A549 (cell line): ENCODE data around the gene TMEM87B. TPM values are rescaled to one million over a fixed set of nuclear protein-coding genes. Genes with fewer than 3 reads are reported as not detected.
A peak's percentile ranks its signal among the peaks of the same experiment; 100 is the strongest.

Experiments used
- ATAC-seq, 2 experiments: fragments of 200-7000 bp in 1 of 2; fragments of >200 bp in 1 of 2; cut with Nextera tagmentation in 1 of 2; cut with Tn5 transposase in 1 of 2; 3 replicates each; pipeline versions ENCODE4 v1.8.0 to v1.9.1; 2018 to 2020; ENCODE audit warnings: mild to moderate bottlenecking in 1 of 2, moderate library complexity in 1 of 2
- CTCF ChIA-PET: fragments of 300-600 bp; sonication (Branson Sonifier 250); formaldehyde crosslinking; extraction: SDS; loops from one replicate; lab custom pipeline; 2021; ENCODE audit warnings: antibody characterized with exemption, inconsistent platforms; lab: Yijun Ruan, JAX
- POLR2A ChIA-PET: fragments of 350-600 bp; formaldehyde crosslinking; extraction: SDS; loops from one replicate; lab custom pipeline; 2021; ENCODE audit warnings: antibody characterized with exemption, inconsistent platforms; lab: Yijun Ruan, JAX
- DNase-seq, 2 experiments: peaks; one replicate each; pipeline versions ENCODE4 v3.0.0 to v3.0.0-alpha.2; 2011 to 2016; ENCODE audit warnings: low read depth in 1 of 2, low spot score in 1 of 2
- FAIRE-seq: peaks from 2 replicates; lab custom pipeline; 2011; peaks lifted over from hg19 to GRCh38; lab: Jason Lieb, UNC
- H3K27ac ChIP-seq, 2 experiments: fragments of >200 bp; sonication (Bioruptor Twin); formaldehyde crosslinking; 3 replicates each; pipeline ENCODE4 v1.5.1; 2016 to 2017
- H3K4me1 ChIP-seq: fragments of >200 bp; sonication (Bioruptor Twin); formaldehyde crosslinking; 3 replicates; pipeline ENCODE4 v1.6.1; 2016
- H3K4me2 ChIP-seq: fragments of >200 bp; sonication (Bioruptor Twin); formaldehyde crosslinking; 3 replicates; pipeline ENCODE4 v1.6.1; 2016
- H3K4me3 ChIP-seq: fragments of >200 bp; sonication (Bioruptor Twin); formaldehyde crosslinking; 3 replicates; pipeline ENCODE4 v1.5.1; 2016
- H3K9me3 ChIP-seq: fragments of >200 bp; sonication (Bioruptor Twin); formaldehyde crosslinking; 3 replicates; pipeline ENCODE4 v1.6.1; 2016
- BCL3 ChIP-seq: fragments of >200 bp; sonication (Bioruptor Twin); formaldehyde crosslinking; IDR thresholded peaks from 3 replicates; pipeline ENCODE4 v1.6.1; 2016
- CHD4 ChIP-seq: fragments of 200-600 bp; sonication (generic); IDR thresholded peaks from 2 replicates; pipeline ENCODE4 v1.6.1; 2016; ENCODE audit warnings: antibody characterized with exemption, mild to moderate bottlenecking, borderline replicate concordance
- CTCF ChIP-seq: fragments of >200 bp; sonication (Bioruptor Twin); formaldehyde crosslinking; IDR thresholded peaks from 3 replicates; pipeline ENCODE4 v1.5.1; 2016
- EHMT2 ChIP-seq: fragments of 200-600 bp; sonication (generic); IDR thresholded peaks from 2 replicates; pipeline ENCODE4 v1.6.1; 2016; ENCODE audit warnings: antibody characterized with exemption, low read depth, mild to moderate bottlenecking, moderate library complexity
- FOSB ChIP-seq: fragments of 250-450 bp; sonication (Bioruptor Pico); IDR thresholded peaks from 2 replicates; pipeline ENCODE4 v1.5.0; 2020; ENCODE audit warnings: mild to moderate bottlenecking, moderate library complexity
- GATA3 ChIP-seq: IDR thresholded peaks from 2 replicates; pipeline ENCODE4 v1.6.1; 2012; ENCODE audit warnings: borderline replicate concordance
- HMGXB4 ChIP-seq: fragments of 250-450 bp; sonication (Bioruptor Pico); IDR thresholded peaks from 2 replicates; pipeline ENCODE4 v1.5.0; 2021; ENCODE audit warnings: mild to moderate bottlenecking, moderate library complexity, borderline replicate concordance
- HOXB5 ChIP-seq: fragments of 250-450 bp; sonication (Bioruptor Pico); IDR thresholded peaks from 2 replicates; pipeline ENCODE4 v1.5.0; 2020; ENCODE audit warnings: mild to moderate bottlenecking, moderate library complexity
- KDM1A ChIP-seq: fragments of 200-600 bp; sonication (generic); IDR thresholded peaks from 2 replicates; pipeline ENCODE4 v1.6.1; 2016; ENCODE audit warnings: low read depth, mild to moderate bottlenecking
- KDM5A ChIP-seq: fragments of 200-600 bp; sonication (generic); IDR thresholded peaks from 2 replicates; pipeline ENCODE4 v1.6.1; 2016; ENCODE audit warnings: antibody characterized with exemption, mild to moderate bottlenecking
- MAFK ChIP-seq: fragments of 450-650 bp; IDR thresholded peaks from 2 replicates; pipeline ENCODE4 v1.6.1; 2014; ENCODE audit not compliant: partially characterized antibody
- MAZ ChIP-seq: fragments of 150-350 bp; IDR thresholded peaks from 2 replicates; pipeline ENCODE4 v1.6.1; 2014; ENCODE audit warnings: antibody characterized with exemption, low read depth, low read length, borderline replicate concordance
- NFE2L2 ChIP-seq: fragments of 150-350 bp; conservative IDR thresholded peaks from 2 replicates; pipeline ENCODE4 v1.6.1; 2014; ENCODE audit warnings: low read length
- NR3C1 ChIP-seq: fragments of >200 bp; sonication (Bioruptor Twin); formaldehyde crosslinking; IDR thresholded peaks from 3 replicates; pipeline ENCODE4 v1.6.1; 2017
- POLR2AphosphoS2 ChIP-seq: conservative IDR thresholded peaks from 2 replicates; pipeline ENCODE4 v1.6.1; 2012; ENCODE audit warnings: low read length, improper control_type of control experiment, inconsistent platforms
- REST ChIP-seq: fragments of 200-600 bp; sonication (generic); IDR thresholded peaks from 2 replicates; pipeline ENCODE4 v1.6.1; 2016; ENCODE audit warnings: antibody characterized with exemption, mild to moderate bottlenecking, moderate library complexity
- RFX5 ChIP-seq: fragments of 450-650 bp; IDR thresholded peaks from 2 replicates; pipeline ENCODE4 v1.7.1; 2014; ENCODE audit warnings: antibody characterized with exemption, mild to moderate bottlenecking, moderate library complexity
- SREBF2 ChIP-seq: fragments of 450-650 bp; IDR thresholded peaks from 2 replicates; pipeline ENCODE4 v1.6.1; 2014; ENCODE audit warnings: mild to moderate bottlenecking, moderate library complexity
- TFCP2L1 ChIP-seq: fragments of 250-450 bp; sonication (Bioruptor Pico); IDR thresholded peaks from 2 replicates; pipeline ENCODE4 v1.5.0; 2021; ENCODE audit warnings: mild to moderate bottlenecking
- USF2 ChIP-seq: fragments of 450-650 bp; IDR thresholded peaks from 2 replicates; pipeline ENCODE4 v1.6.1; 2014; ENCODE audit warnings: antibody characterized with exemption
- ZC3H11A ChIP-seq: fragments of 450-650 bp; IDR thresholded peaks from 2 replicates; pipeline ENCODE4 v1.6.1; 2014; ENCODE audit warnings: antibody characterized with exemption, mild to moderate bottlenecking
- ZFP36 ChIP-seq: fragments of 450-650 bp; IDR thresholded peaks from 2 replicates; pipeline ENCODE4 v1.6.1; 2014; ENCODE audit warnings: borderline replicate concordance; ENCODE audit not compliant: partially characterized antibody
- ZNF302 ChIP-seq: fragments of 250-450 bp; sonication (Bioruptor Pico); IDR thresholded peaks from 2 replicates; pipeline ENCODE4 v1.9.0; 2021; ENCODE audit warnings: inconsistent platforms, mild to moderate bottlenecking, moderate library complexity
- ZSCAN20 ChIP-seq: fragments of 250-450 bp; sonication (Bioruptor Pico); IDR thresholded peaks from 2 replicates; pipeline ENCODE4 v1.8.0; 2022; ENCODE audit warnings: mild to moderate bottlenecking, moderate library complexity
- WGBS: methylation state at CpG from one replicate; pipeline ENCODE4 v1.1.6; 2017; ENCODE audit errors: missing lambda C conversion rate; 5-methylcytosine and 5-hydroxymethylcytosine counted together
- polyA plus RNA-seq, 4 experiments: library from polyadenylated mRNA; depleted of rRNA in 3 of 4; stranded (reverse); fragments of >200 nt; fragmentation: RNase III in 1 of 4; extraction: RNeasy Plus Mini Kit Qiagen cat#74134 plus additional on column Dnase treatment in 1 of 4; gene quantifications; 2 replicates in 3 of 4; 3 replicates in 1 of 4; pipeline ENCODE4 v1.2.3, GENCODE V29; 2011 to 2017

TMEM87B gene
- polyA plus RNA-seq, 2 of the 4 experiments (the other 2 are of a cell fraction), result 12.3 to 27.0 TPM

- H3K9me3 ChIP-seq, result no peaks in the 10 kb centered on the region
- no peak for FAIRE-seq
- H3K4me3 ChIP-seq, result no peak overlapping the region
- no peak overlapping the region for H3K27ac ChIP-seq
- H3K4me1 ChIP-seq, result 0 out of 3 replicates have a peak, but pooled peaks cover 3% of the 10 kb centered on the region
- H3K4me2 ChIP-seq, result peak overlapping the region; percentile 41; the same call in 2 of the 3 replicates
- DNase-seq, result no peak
- ChIA-PET CTCF (interaction anchor here (0.5 kb wide), 1 partner anchor 23 kb away, joined by 3 read pairs; no protein-coding TSS in a partner anchor), POLR2A (no interaction called here)
- TF ChIP-seq GATA3 (no peak), KDM1A (no peak)
- WGBS, result 81% methylated on average over 24 of the region's 30 CpGs
- no peak for ATAC-seq
These were observed 85.2 kb downstream of the TMEM87B start for GRCh38 chr2:112140205-112140802.

GRCh38 chr2:112140899-112141625 is 86.0 kb downstream of the TMEM87B start:
- POLR2A ChIA-PET, result no interaction called here
- FAIRE-seq, result no peak
- DNase-seq, result no peak
- WGBS, result 88% methylated on average over 20 of the region's 20 CpGs
- H3K27ac ChIP-seq, result no peak overlapping the region
- TF ChIP-seq REST (no peak), TFCP2L1 (CRISPR knock-in tag) (no peak), NFE2L2 (no peak), CHD4 (no peak), SREBF2 (no peak), HMGXB4 (no peak), BCL3 (no peak), MAZ (no peak), EHMT2 (no peak)
- H3K4me3 ChIP-seq, result no peak overlapping the region
- CTCF ChIA-PET, result interaction anchor here (0.5 kb wide), 1 partner anchor 23 kb away, joined by 3 read pairs; no protein-coding TSS in a partner anchor
- no peak overlapping the region for H3K4me2 ChIP-seq
- peak in 1 of 2 experiments; percentile 54; a peak in 3 of 6 replicates for ATAC-seq
- no peaks in the 10 kb centered on the region for H3K9me3 ChIP-seq
- H3K4me1 ChIP-seq, result 0 out of 3 replicates have a peak, but pooled peaks cover 3% of the 10 kb centered on the region

- ChIA-PET CTCF (no interaction called here), POLR2A (no interaction called here)
- ATAC-seq (no peak), DNase-seq (no peak), FAIRE-seq (no peak)
- H3K27ac ChIP-seq, result no peak overlapping the region
- H3K4me2 ChIP-seq, result no peak overlapping the region
- 0 out of 3 replicates have a peak, but pooled peaks cover 3% of the 10 kb centered on the region for H3K4me1 ChIP-seq
- H3K4me3 ChIP-seq, result no peak overlapping the region
- H3K9me3 ChIP-seq, result no peaks in the 10 kb centered on the region
- 95% methylated on average over 6 of the region's 7 CpGs for WGBS
- TF ChIP-seq HOXB5 (no peak), ZC3H11A (no peak), CTCF (no peak), FOSB (CRISPR knock-in tag) (no peak), RFX5 (no peak), ZFP36 (no peak), MAFK (no peak), EHMT2 (no peak), USF2 (no peak), POLR2AphosphoS2 (no peak), GATA3 (no peak), ZSCAN20 (CRISPR knock-in tag) (no peak), ZNF302 (CRISPR knock-in tag) (no peak), NR3C1 (no peak), KDM5A (no peak)
These were observed 86.5 kb downstream of the TMEM87B start for GRCh38 chr2:112141626-112142007.
